Measurements from ENCODE around the gene ACSL3. TPM values are rescaled to one million over a fixed set of nuclear protein-coding genes. Genes with fewer than 3 reads are reported as not detected.

Gene ACSL3
- total RNA-seq, 1 donor from 2014 or later: 95.8 TPM

DNA sequence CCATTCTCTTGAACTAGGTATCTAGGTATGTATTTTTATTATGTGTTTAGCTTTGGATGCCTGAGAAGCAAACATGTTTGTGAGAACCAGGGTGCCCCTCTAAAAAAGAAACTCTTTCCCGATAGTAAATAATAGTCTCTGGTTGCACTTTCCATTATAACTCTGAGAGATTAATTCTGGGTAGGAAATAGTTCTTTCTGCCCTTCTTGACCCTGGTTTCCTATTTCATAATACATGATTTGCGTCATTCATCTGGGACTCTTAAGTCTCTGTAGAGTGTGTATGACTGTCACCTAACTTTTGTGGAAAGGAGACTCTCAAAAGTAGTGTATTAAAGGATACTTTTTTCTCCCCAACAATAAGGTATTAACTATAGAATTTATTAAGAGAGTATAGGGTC, 31.5 kb downstream of the ACSL3 start:
- DNase-seq (ENCODE audit: extremely low spot score, unreplicated experiment): no peak
- H3K4me1 Mint-ChIP-seq (ENCODE audit: unreplicated experiment): peaks cover 25% of the 10 kb centered on the region
- H3K4me3 Mint-ChIP-seq: no peak overlapping the region
- peaks cover 3% of the 10 kb centered on the region for H3K9me3 Mint-ChIP-seq
- TF ChIP-seq, protein P1, sequence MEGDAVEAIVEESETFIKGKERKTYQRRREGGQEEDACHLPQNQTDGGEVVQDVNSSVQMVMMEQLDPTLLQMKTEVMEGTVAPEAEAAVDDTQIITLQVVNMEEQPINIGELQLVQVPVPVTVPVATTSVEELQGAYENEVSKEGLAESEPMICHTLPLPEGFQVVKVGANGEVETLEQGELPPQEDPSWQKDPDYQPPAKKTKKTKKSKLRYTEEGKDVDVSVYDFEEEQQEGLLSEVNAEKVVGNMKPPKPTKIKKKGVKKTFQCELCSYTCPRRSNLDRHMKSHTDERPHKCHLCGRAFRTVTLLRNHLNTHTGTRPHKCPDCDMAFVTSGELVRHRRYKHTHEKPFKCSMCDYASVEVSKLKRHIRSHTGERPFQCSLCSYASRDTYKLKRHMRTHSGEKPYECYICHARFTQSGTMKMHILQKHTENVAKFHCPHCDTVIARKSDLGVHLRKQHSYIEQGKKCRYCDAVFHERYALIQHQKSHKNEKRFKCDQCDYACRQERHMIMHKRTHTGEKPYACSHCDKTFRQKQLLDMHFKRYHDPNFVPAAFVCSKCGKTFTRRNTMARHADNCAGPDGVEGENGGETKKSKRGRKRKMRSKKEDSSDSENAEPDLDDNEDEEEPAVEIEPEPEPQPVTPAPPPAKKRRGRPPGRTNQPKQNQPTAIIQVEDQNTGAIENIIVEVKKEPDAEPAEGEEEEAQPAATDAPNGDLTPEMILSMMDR (conservative IDR thresholded peaks at IDR 0.05): no peak
- no peak overlapping the region for H3K27ac Mint-ChIP-seq
- H3K27me3 Mint-ChIP-seq: no peaks in the 10 kb centered on the region
- peaks cover 28% of the 10 kb centered on the region for H3K36me3 Mint-ChIP-seq

DNA sequence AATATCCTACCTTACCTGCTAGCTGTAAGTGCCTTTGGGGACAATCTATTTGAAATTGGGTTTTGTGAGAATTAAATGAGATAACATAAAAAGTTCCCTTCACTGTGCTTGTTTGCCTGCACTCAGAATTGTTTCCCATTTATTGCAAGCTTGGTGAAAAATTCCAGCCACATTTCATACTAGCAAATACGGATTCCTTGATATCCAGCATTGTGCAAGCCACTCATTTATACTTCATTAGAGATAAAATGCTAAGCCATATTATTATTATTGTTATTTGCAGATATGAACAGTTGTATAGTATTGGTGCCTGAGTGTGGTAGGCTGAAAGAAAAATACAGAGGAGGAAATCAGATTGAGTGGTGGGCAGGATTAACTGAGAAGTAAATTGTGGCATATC, 31.9 kb downstream of the ACSL3 start:
- TF ChIP-seq, protein P1 (conservative IDR thresholded peaks at IDR 0.05): no peak
- no peak overlapping the region for H3K27ac Mint-ChIP-seq
- H3K36me3 Mint-ChIP-seq: peaks cover 26% of the 10 kb centered on the region
- no peak overlapping the region for H3K4me3 Mint-ChIP-seq
- peaks cover 25% of the 10 kb centered on the region for H3K4me1 Mint-ChIP-seq (ENCODE audit: unreplicated experiment)
- DNase-seq (ENCODE audit: extremely low spot score, unreplicated experiment): no peak
- peaks cover 3% of the 10 kb centered on the region for H3K9me3 Mint-ChIP-seq
- no peaks in the 10 kb centered on the region for H3K27me3 Mint-ChIP-seq

DNA sequence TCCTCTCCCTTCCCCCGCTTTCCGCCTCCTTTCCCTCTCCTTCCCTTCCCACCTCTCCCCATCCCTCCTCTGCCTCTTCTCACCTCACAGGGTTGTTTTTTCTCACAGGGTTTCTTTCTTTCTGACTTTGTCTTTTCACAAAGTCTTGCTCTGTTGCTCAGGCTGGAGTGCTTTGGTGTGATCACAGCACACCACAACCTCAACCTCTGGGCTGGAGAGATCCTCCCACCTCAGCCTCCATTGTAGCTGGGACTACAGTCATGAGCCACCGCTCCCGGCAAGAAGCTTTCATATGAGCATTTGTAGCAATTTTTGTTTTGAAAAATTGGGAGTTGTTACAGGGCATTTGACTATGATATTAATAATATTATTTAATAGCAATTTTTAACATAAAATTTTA, 32.9 kb downstream of the ACSL3 start:
- peaks cover 3% of the 10 kb centered on the region for H3K9me3 Mint-ChIP-seq
- H3K4me3 Mint-ChIP-seq: no peak overlapping the region
- peaks cover 28% of the 10 kb centered on the region for H3K36me3 Mint-ChIP-seq
- TF ChIP-seq, protein P1 (conservative IDR thresholded peaks at IDR 0.05): no peak
- no peaks in the 10 kb centered on the region for H3K27me3 Mint-ChIP-seq
- DNase-seq (ENCODE audit: extremely low spot score, unreplicated experiment): no peak
- H3K27ac Mint-ChIP-seq: no peak overlapping the region
- H3K4me1 Mint-ChIP-seq (ENCODE audit: unreplicated experiment): peaks cover 30% of the 10 kb centered on the region

DNA sequence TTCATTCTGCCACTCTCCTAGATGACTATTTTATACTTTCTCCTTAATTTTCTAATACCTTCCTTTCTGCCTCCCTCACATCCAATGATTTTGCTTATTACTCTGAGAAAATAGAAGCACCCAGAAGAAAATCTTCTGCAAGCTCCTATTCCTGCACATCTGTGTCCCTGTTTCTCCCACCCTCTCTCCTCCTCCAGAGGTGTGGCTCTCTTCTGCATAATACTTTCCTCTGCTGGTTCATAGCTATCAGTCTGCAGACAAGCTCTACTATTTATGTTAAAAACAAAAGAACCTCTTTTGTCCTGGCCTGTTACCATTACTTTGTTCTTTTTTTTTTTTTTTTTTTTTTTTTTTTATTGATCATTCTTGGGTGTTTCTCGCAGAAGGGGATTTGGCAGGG, 34.3 kb downstream of the ACSL3 start:
- Mint-ChIP-seq H3K27me3 (no peaks in the 10 kb centered on the region), H3K27ac (no peak overlapping the region), H3K4me1 (ENCODE audit: unreplicated experiment) (peaks cover 23% of the 10 kb centered on the region), H3K4me3 (no peak overlapping the region), H3K36me3 (peaks cover 20% of the 10 kb centered on the region), H3K9me3 (peaks cover 3% of the 10 kb centered on the region)
- no peak for DNase-seq (ENCODE audit: extremely low spot score, unreplicated experiment)
- TF ChIP-seq, protein P1 (conservative IDR thresholded peaks at IDR 0.05): no peak

DNA sequence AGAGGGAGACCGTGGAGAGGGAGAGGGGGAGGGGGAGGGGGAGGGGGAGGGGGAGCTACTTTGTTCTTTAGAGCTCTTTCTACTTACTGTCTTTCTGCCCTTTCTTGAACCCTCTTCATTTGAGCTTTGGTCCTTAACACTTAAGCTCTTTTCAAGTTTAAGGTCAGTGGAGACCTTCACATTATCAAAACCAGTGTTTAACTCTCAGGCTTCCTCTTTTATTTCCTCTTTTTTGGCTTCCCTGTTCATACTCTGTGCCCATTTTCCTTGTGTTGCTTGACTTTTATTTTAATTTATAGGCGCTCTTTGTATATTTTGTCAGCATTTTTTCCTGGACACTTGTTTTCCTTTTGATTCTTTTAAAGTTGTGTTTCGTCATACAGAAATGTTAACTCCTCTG, 37.1 kb downstream of the ACSL3 start:
- no peaks in the 10 kb centered on the region for H3K27me3 Mint-ChIP-seq
- H3K27ac Mint-ChIP-seq: no peak overlapping the region
- peaks cover 21% of the 10 kb centered on the region for H3K4me1 Mint-ChIP-seq (ENCODE audit: unreplicated experiment)

More for the DNA sequence above, 37.1 kb downstream of the ACSL3 start:
- H3K9me3 Mint-ChIP-seq: no peaks in the 10 kb centered on the region
- TF ChIP-seq, protein P1 (conservative IDR thresholded peaks at IDR 0.05): no peak
- peaks cover 21% of the 10 kb centered on the region for H3K36me3 Mint-ChIP-seq
- no peak overlapping the region for H3K4me3 Mint-ChIP-seq
- no peak for DNase-seq (ENCODE audit: extremely low spot score, unreplicated experiment)
